GM19372 (cell line): Measurements from ENCODE around the gene UBC.
A peak's percentile ranks its signal among the peaks of the same experiment; 100 is the strongest.

Experiments
- ATAC-seq: cut with Tn5 transposase; IDR thresholded peaks from one replicate; pipeline ENCODE4 v1.9.1; 2021; ENCODE audit warnings: mild to moderate bottlenecking, low read depth, moderate library complexity; ENCODE audit not compliant: unreplicated experiment

Gene UBC

GRCh38 chr12:124914392-124915238, at the start of gene UBC:
Gene UBC (minus strand): TSS chr12:124914650. CDS start chr12:124913771, 879 bp downstream.
- ATAC-seq, result peak; percentile 27

- no peak for ATAC-seq
These were observed 48.8 kb upstream of the UBC start for GRCh38 chr12:124963211-124963610.

GRCh38 chr12:124961055-124961454, 46.6 kb upstream of the UBC start:
- no peak for ATAC-seq

GRCh38 chr12:124956571-124956970, 42.1 kb upstream of the UBC start:
- ATAC-seq, result no peak

- no peak for ATAC-seq
These were observed 40.3 kb upstream of the UBC start for GRCh38 chr12:124954771-124955170.

GRCh38 chr12:124953689-124954405, 39.4 kb upstream of the UBC start:
- ATAC-seq, result no peak

- ATAC-seq, result no peak
These were observed 38.4 kb upstream of the UBC start for GRCh38 chr12:124952801-124953200.

- ATAC-seq, result no peak
These were observed 37.8 kb upstream of the UBC start for GRCh38 chr12:124952295-124952694.

- no peak for ATAC-seq
These were observed 35.6 kb upstream of the UBC start for GRCh38 chr12:124949779-124950728.

- ATAC-seq, result no peak
These were observed 34.6 kb upstream of the UBC start for GRCh38 chr12:124949066-124949465.

- ATAC-seq, result no peak
These were observed 33.3 kb upstream of the UBC start for GRCh38 chr12:124947561-124948398.

- no peak for ATAC-seq
These were observed 32.6 kb upstream of the UBC start for GRCh38 chr12:124947013-124947412.

GRCh38 chr12:124946447-124946793, 32.0 kb upstream of the UBC start:
- ATAC-seq, result no peak

GRCh38 chr12:124941170-124941527, 26.7 kb upstream of the UBC start:
- ATAC-seq, result no peak

GRCh38 chr12:124940393-124941169, 26.1 kb upstream of the UBC start:
- peak; percentile 29 for ATAC-seq

GRCh38 chr12:124940143-124940392, 25.6 kb upstream of the UBC start:
- ATAC-seq, result no peak

- peak; percentile 48 for ATAC-seq
These were observed 25.1 kb upstream of the UBC start for GRCh38 chr12:124939421-124940142.

GRCh38 chr12:124939079-124939420, 24.6 kb upstream of the UBC start:
- ATAC-seq, result peak; percentile 14

GRCh38 chr12:124938587-124938986, 24.1 kb upstream of the UBC start:
- no peak for ATAC-seq
